Activated CD8-positive, alpha-beta memory T cell treated with anti-CD3 and anti-CD28 coated beads, Interleukin-2, amount 50 U/mL, for 4 hours (primary cell): ENCODE measurements around the gene ODF2L.

ENCODE experiments used
- DNase-seq: peaks from one replicate; pipeline ENCODE4 v3.0.0-alpha.2; 2020

ODF2L gene

GRCh38 chr1:86303041-86303690 is 93.0 kb downstream of the ODF2L start:
- no peak for DNase-seq
